DMS 273 treated with DMSO at 0.1 percent for 48 hours (cell line): ENCODE results near the gene HELZ.
"Not testable (repeated sequence)": the region's sequence is repeated elsewhere in the genome, so short reads cannot be mapped to it uniquely, and the experiment has no call there.

Experiments used
- DNase-seq: peaks from one replicate; lab custom pipeline; 2025; lab: John Stamatoyannopoulos, UW

Gene HELZ

DNA sequence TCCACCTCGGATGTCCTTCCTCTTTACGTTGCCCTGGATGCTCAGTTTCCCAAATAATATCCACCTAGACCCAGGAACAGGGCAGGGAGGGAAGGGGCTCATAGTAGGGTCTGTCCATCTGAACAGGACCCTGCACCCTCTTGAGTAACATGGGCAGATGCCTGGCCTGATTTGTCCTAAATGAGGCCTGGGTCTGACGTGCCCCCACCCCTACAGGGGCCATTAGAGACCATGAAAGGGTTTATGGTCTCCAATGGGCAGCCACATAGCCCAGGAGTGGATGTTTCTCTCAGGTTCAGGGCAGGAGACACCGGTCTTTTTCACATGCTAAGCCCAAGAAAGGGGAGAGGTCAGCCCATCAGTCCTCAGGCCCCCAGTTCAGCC lies 193.8 kb downstream of the HELZ start:
- DNase-seq: no peak

DNA sequence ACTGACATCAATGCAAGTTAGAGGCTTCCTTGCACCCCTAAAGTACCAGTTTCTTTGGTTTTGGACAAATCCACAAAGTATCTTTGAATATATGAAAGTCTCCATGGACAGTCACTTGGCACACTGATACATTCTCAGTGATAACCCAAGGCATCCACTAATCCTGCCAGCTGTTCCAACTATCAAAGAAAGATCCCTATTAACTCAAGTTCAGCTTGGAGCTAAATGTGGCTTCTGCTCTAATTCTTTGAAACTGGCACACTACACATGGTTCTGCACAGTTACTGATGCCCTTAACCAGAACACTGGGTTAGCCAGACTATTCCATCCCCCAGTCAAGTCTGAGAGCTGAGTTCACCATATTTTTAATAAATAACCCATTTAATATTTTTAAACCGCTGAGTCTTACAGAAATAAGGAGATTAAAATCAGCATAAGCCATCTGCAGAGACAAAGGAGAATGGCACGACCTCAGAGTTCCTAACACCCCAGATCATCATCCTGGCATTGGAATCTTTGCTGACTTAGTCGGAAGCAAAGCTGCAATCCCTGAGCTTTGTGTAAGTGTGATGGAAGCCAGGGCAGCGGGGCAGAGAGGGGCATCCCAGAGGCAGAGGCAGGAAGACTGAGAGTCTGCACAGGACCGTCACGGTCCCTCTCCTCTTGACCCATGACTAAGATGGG lies 194.4 kb downstream of the HELZ start:
- DNase-seq: no peak

DNA sequence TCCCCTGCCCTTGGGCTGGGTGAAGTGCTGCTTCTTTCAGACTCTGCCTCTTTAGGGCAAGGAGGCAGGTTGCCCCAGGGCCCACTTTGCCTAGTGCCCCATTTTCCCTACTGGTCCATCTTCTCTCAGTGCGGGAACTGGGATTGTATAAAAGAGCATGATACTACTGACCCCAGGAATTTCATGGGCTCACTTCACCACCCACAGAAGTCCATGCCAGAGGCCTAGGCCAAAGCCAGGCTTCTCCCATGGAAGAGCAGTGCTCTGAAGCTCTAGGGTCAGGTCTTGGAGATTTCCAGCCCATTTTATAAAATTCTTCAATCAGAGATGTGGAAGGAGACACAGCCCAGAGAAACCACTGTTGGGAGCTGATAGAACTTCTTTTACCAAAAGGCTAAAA lies 194.9 kb downstream of the HELZ start:
- DNase-seq: no peak

DNA sequence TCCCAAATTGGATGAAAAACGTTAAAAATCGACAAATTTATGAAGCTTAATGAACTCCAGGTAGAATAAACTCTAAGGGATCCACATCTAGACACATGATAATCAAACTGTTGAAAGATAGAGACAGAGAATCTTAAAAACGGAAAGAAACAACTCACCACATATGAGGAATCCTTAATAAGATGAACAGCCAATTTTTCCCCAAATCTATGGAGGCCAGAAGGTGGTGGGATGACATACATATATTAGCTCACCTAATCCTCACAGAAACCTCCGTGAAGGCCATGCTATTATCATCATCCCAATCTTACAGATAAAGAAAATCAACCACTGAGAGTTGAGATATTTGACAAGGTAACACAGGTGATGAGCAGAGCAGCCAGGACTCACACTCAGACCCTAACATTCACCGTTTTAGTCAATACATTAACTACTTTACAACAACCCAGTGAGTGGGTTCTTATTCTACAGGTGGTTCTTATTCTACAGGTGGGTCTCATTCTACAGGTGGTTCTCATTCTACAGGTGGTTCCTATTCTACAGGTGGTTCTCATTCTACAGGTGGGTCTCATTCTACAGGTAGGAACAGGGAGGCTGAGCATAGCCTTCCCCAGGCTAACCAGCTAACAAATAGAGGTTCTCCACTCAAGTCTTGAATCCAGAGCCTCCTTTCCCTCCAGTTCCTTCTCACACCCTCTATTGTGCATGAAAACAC lies 195.8 kb downstream of the HELZ start:
- DNase-seq: no peak

DNA sequence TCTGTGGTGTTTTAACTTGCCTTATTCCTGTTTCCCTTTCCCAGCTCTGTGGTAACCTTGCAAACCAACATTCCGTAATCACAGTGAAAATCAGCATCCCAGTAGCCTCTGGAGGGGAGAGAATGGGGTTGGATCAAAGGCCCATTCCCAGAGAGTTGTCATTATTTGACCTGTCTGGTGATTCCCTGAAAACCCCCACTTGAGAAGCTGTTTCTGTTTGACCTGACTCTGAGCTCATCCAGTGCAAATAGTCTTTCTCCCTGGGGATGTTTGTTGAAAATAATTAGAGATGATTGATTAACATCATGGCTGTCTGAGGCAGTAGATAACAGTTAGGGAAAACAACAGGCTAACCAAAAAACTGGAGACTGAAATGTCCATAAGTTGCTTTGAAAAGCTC lies 197.6 kb downstream of the HELZ start:
- no peak for DNase-seq

DNA sequence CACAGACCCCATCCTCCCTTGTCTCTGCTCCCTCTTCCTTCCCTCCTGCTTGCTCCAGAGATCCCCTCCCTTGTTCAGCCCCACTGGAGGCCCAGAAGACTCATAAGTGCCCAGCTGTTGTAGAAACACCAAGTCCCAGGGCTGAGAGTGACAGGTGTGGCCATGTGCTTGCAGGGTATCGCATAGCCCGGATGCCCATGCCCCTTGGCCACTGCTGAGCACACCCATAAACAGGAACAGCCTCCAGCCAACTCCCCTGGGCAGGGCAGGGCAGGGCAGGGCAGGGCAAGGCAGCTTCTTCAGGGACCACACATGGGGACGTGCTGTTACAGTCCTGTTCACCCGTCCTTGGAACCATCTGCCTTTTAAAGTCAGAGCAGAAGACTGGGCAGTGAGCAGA lies 198.6 kb downstream of the HELZ start:
- DNase-seq: no peak

DNA sequence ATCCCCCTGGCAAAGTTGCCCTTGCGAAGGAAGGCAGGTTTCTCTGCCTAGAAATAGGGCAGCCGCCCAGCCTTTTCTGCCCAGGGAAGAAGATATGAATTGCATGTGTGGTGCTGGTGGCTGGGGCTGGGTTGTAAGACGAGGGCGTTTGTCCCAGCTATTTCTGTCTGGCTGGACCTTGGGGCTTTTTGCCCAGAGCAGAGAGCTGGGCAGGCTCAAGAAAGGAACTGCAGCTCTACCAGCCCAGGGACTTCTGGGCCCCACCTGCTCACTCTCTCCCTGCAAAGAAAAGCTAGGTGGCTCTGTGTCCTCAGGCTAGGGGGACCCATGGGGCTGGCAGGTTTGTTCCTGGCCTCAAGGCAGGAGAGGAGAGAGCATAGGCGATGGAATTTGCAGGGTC lies 200.1 kb downstream of the HELZ start:
- DNase-seq: no peak

DNA sequence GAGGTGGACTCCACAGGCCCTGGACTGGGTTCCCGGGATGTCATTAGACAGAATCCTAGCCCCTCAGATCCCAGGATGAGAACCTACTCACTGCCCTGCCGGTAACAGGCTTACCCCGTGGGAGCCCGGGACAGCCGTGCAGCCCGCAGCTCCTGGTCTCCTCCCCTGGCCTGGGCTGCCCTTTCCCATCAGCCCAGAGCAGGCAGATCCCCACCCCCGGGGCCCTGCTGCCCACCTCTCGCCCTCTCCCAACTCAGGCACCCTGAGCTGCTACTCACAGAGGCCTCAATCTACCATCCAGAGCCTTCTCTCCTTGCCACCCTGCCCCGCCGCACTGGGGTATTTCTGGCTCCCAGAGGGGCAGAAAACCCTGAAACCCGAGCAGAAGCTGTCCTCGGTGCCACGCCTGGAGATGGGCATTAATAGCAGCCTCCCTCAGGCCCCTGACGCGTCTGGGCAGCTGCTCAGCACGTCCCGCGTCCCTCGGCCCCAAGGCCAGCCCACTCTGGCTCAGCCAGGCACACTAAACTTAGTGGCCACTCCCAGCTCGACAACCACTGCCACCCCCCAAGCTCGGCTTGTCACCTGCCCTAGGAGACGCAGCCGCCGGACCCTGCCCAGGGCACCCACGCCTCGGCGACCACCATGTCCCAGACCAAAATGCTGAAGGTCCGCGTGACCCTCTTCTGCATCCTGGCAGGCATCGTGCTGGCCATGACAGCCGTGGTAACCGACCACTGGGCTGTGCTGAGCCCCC lies 200.8 kb downstream of the HELZ start, which contains the start of gene CACNG1:
Gene CACNG1, plus strand, starts transcription at position 539 of the 757 bp plus-strand sequence. Its CDS starts 107 bp downstream, at position 646.
- no peak for DNase-seq

DNA sequence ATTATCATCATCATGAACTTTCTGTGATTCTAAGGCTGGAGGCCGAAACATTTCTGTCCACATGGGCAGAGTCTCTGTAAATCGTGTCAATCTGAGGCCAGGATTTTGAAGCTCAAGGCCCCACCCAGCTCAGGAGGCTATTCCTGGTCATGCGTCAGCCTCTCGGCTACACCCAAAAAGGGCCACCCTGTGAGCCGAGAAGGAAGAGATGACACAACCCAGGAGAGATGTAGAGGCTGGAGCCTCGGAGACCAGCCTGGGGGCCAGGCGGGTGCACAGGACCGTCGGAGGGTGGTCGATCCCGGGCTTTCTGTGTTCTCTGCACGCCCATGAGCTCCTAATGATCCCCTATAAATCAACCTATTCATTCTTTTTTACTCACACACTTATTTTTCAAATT lies 201.7 kb downstream of the HELZ start:
- DNase-seq: no peak

DNA sequence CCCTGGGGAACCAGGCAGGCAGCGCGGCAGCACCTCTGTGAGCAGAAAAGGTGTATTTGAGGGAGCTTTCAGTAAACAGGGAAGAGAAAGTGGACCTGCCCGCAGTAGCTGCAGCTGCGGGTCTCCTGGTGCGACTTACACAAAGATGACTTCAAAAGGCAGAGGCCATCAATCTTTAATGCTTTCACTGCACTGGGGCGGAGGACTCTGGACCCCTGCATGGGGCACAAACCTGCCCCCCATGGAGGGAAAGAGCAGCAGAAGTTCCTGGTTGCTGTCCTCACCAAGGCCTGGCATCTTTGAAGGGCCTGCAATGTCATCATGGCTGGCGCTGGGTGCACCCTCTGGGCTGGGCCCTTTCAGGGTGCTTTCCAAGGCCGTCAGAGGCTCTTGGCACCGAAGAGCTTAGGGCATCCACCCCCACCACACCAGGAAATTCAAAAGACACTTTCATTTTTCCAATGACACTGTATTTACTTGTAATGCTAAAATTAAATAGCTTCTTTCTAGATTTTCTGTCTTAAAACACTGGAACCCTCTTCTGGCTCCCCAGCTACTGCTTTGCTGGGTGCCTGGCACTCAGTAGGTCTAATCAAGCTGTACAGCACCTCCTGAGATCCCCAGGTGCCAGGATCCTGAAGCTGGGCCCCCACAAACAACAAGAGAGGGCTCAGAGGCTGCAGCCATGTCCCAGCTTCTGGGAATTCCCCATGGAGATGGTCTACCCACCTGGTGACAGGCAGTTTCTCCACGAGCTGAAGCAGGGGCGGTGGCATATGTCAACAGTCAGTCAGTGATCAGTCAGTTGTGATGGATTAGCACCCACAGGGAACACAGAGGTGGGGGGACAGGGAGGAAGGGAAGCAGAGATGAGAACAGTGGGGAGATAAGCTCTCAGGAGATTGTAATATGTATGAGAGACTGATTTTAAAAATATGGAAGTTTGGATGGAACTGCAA lies 202.8 kb downstream of the HELZ start:
- DNase-seq: no peak

DNA sequence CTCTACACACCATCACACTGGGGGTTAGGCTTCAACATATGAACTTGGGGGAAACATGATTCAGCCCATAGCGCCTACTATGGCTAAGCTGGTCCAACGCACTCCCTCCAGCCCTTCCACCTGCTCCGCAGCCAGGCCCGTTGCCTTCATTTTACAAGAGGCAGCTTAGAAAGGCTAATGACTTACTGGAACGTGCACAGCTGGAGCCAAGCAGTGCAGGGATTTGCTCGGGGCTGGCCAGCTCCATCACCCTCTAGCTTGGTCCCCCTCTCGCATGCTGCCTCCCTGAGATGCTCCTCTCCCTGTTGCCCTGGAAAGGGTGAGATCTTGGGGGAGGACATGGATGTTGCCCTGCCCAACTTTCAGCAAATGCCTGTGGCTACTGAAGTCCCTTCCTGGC lies 203.5 kb downstream of the HELZ start:
- no peak for DNase-seq

DNA sequence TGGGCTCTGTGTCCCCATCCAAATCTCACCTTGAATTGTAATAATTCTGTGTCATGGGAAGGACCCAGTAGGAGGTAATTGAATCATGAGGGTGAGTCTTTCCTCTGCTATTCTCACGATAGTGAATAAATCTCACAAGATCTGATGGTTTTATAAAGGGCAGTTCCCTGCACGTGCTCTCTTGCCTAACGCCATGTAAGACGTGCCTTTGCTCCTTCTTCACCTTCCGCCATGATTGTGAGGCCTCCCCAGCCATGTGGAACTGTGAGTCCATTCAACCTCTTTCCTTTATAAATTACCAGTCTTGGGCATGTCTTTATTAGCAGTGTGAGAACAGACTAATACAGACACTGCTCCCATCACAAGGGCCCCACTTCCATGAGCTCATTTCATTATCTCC lies 203.9 kb downstream of the HELZ start:
- DNase-seq: not testable (repeated sequence)

DNA sequence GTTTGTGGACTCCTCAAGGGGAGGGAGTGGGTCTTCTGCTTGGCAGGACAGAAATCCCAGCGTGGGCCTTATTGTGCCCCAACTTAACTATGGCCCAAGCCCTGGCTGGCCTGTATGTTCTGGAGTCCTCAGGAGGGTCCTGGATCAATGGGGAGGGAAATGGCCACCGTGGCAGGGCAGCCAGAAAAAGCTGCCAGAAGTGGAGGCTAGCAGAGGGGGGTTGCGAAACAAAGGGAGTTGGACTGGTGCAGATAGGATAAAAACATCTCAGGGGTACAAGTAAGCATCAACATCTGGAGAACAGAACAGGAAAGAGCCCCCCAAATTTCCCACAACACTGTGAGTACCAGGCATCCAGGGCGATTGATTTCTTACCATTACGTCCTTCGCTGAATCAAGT lies 204.3 kb downstream of the HELZ start:
- DNase-seq: no peak

DNA sequence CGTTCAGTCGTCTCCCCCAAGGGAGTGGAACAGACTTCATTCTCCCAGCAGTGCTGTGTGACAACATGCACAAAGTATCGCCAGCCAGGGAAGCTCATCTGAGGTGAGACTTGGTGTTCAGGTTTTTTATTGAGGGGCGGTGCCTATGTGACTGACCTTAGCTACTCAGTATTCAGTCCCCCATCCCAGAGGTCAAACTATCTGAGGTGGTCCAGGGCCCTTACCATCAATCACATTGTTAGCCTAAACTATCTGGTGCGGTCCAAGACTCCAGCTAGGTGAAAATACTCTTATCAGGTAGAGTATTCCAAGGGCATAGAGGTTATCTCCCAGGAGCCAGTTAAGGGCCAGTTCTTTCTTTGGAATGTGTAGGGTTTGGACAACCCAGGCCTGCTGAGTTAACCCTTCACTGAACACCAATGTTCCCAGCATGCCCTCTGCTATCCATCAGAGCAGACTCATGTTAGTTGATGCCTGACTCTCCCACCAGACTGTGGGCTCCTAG lies 206.1 kb downstream of the HELZ start:
- no peak for DNase-seq

DNA sequence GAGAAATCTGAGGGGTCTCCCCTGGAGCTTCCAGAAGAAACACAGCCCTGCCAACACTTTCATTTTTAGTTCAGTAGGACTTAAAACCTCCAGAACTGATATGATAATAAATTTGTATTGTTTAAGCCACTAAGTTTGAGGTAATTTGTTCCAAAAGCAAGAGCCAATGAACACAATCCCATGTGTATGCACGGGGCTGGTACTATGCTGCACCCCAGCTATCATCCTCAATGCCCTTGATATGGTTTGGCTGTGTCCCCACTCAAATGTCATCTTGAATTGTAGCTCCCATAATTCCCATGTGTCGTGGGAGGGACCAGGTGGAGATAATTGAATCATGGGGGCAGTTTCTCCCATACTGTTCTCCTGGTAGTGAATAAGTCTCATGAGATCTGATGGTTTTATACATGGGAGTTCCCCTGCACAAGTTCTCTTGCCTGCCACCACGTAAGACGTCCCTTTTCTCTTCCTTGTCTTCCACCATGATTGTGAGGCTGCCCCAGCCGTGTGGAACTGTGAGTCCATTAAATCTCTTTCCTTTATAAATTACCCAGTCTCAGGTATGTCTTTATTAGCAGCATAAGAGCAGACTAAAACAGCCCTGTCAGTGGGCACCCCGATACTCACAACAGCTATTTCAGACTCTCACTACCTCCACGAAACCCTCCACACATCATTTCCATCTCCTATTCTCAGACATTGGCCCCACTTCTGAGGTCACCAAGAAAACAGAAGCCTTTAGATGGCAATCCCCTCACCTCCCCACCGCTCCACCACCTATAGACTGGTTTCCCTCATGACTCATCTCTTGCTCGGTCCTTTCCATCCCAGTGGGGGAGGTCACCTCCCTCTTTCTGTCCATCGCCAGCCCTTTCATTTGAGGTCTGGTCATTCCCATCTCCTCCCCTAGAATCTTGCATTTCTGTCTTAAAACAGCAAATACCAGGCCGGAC lies 209.6 kb downstream of the HELZ start:
- no peak for DNase-seq

DNA sequence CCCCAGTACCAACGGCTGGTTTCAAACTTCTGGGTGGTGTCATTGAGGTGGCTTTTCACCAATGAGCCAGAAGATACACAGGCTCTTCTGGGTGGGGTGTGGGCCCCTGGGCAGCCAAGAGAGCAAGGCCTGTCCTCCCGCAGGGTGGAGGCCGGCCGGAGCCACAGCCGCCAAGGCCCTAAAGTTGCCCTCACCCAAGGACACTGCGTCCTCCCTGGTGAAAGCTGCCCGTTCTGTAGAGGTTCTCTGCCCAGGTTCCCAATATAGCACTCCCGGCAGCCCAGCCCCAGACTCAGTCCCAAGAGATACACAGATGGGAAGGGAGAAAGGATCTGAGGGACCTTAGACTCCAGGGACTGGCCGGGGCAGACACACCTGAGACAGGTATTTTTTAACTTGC lies 211.4 kb downstream of the HELZ start:
- DNase-seq: no peak

DNA sequence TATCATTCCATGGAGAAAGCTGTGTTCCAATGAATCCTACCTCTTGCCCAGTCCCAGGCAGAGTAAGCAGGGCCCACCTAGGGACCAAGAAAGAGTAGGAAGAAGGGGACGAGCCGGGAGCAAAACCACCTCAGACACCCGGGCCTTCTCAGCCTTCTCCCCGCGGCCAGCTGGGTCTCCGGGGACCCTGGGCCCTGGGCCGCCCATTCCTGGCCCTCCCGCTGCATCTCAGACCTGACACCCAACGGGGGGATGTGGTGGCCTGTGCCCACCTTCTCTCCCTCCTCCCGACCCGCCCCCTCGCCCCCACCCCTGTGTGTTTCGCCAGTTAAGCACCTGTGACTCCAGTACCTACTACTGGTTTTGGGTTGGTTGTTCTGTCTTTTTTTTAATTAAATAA lies 212.0 kb downstream of the HELZ start:
- DNase-seq: no peak

DNA sequence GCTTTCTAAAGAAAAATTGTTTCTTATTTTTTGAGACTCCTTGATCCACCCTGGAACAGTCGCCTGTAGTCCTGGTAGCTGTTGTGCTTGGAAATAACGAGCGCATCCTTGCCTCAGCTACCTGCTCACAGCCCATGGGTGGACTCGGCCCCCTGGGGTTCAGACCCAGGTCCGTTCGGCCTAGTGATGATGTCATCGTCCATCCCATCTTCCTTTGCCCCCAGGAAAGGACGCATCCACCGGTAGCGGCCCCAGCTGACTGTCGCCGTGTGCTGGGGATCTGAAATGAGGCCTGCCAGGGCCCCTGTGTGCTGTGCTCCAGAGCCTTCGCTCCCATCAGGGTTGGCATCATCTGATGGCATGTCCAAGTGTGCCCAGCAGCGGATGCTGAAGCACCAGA lies 212.6 kb downstream of the HELZ start:
- DNase-seq: no peak

DNA sequence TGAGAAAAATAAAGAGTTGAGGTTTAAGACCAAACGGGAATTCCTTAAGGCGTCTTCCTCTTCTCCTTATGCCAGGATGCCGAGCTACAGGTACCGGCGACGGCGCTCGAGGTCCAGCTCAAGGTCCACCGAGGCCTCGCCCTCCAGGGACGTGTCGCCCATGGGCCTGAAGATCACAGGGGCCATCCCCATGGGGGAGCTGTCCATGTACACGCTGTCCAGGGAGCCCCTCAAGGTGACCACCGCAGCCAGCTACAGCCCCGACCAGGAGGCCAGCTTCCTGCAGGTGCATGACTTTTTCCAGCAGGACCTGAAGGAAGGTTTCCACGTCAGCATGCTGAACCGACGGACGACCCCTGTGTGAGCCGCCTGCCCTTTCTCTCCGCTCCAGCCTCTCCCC lies 214.4 kb downstream of the HELZ start:
- DNase-seq: no peak

DNA sequence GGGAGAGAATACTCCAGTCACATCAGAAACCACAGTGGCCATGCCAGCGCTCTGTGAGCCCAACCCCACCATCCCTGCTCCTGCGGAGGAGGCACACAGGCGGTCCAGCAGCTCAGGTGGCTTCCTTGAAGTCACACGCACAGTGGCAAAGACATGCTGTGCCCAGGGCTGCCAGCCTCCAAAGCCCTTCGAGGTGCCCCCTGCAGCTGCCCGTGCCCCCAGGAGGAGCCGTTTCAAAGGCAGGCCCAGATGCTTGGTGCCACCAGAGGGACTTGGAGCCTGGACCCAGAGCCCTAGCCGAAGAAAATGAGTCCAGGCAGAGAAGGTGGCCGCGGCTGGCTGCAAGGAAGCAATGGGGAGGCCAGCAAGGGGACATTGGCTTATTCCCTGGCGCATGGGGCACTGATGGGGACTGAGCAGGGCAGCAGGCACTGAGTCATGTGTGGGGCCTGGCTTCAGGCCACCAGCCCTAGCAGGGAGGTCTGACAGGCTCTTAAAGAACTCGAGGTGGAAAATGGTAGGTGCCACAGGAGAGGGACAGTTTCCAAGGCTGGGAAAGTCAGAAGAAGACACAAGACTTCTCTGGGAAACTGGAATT lies 217.9 kb downstream of the HELZ start:
- no peak for DNase-seq
